GM19467 (cell line): Measurements from ENCODE around the gene NHLH1.

Experiments
- ATAC-seq: cut with Tn5 transposase; IDR thresholded peaks from one replicate; pipeline ENCODE4 v1.9.1; 2021; ENCODE audit warnings: mild to moderate bottlenecking, moderate library complexity; ENCODE audit not compliant: unreplicated experiment

NHLH1 gene

GRCh38 chr1:160409486-160409885 lies 42.6 kb downstream of the NHLH1 start:
- ATAC-seq = no peak

- no peak for ATAC-seq
Observed at GRCh38 chr1:160410406-160411005, 43.6 kb downstream of the NHLH1 start.

- ATAC-seq = no peak
Observed at GRCh38 chr1:160411271-160412027, 44.6 kb downstream of the NHLH1 start.

- ATAC-seq = no peak
Observed at GRCh38 chr1:160412028-160412362, 45.1 kb downstream of the NHLH1 start.

GRCh38 chr1:160413716-160414115 lies 46.8 kb downstream of the NHLH1 start:
- no peak for ATAC-seq

- no peak for ATAC-seq
Observed at GRCh38 chr1:160414881-160415280, 48.0 kb downstream of the NHLH1 start.

GRCh38 chr1:160415696-160416290 lies 48.9 kb downstream of the NHLH1 start:
- no peak for ATAC-seq

GRCh38 chr1:160416369-160416768 lies 49.5 kb downstream of the NHLH1 start:
- no peak for ATAC-seq

GRCh38 chr1:160418483-160418882 lies 51.6 kb downstream of the NHLH1 start:
- no peak for ATAC-seq

- no peak for ATAC-seq
Observed at GRCh38 chr1:160419150-160419837, 52.4 kb downstream of the NHLH1 start.

GRCh38 chr1:160419838-160420169 lies 52.9 kb downstream of the NHLH1 start:
- no peak for ATAC-seq

- ATAC-seq = no peak
Observed at GRCh38 chr1:160420881-160421842, 54.3 kb downstream of the NHLH1 start.

GRCh38 chr1:160421881-160422280 lies 55.0 kb downstream of the NHLH1 start:
- no peak for ATAC-seq
